Activated CD4-positive, alpha-beta T cell treated with anti-CD3 and anti-CD28 coated beads for 48 hours (primary cell): ENCODE measurements around the gene TIAM1.

Source experiments
- DNase-seq: peaks from one replicate; pipeline ENCODE4 v3.0.0-alpha.2; 2020

The TIAM1 gene, protein sequence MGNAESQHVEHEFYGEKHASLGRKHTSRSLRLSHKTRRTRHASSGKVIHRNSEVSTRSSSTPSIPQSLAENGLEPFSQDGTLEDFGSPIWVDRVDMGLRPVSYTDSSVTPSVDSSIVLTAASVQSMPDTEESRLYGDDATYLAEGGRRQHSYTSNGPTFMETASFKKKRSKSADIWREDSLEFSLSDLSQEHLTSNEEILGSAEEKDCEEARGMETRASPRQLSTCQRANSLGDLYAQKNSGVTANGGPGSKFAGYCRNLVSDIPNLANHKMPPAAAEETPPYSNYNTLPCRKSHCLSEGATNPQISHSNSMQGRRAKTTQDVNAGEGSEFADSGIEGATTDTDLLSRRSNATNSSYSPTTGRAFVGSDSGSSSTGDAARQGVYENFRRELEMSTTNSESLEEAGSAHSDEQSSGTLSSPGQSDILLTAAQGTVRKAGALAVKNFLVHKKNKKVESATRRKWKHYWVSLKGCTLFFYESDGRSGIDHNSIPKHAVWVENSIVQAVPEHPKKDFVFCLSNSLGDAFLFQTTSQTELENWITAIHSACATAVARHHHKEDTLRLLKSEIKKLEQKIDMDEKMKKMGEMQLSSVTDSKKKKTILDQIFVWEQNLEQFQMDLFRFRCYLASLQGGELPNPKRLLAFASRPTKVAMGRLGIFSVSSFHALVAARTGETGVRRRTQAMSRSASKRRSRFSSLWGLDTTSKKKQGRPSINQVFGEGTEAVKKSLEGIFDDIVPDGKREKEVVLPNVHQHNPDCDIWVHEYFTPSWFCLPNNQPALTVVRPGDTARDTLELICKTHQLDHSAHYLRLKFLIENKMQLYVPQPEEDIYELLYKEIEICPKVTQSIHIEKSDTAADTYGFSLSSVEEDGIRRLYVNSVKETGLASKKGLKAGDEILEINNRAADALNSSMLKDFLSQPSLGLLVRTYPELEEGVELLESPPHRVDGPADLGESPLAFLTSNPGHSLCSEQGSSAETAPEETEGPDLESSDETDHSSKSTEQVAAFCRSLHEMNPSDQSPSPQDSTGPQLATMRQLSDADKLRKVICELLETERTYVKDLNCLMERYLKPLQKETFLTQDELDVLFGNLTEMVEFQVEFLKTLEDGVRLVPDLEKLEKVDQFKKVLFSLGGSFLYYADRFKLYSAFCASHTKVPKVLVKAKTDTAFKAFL (N-terminal part only)

DNA sequence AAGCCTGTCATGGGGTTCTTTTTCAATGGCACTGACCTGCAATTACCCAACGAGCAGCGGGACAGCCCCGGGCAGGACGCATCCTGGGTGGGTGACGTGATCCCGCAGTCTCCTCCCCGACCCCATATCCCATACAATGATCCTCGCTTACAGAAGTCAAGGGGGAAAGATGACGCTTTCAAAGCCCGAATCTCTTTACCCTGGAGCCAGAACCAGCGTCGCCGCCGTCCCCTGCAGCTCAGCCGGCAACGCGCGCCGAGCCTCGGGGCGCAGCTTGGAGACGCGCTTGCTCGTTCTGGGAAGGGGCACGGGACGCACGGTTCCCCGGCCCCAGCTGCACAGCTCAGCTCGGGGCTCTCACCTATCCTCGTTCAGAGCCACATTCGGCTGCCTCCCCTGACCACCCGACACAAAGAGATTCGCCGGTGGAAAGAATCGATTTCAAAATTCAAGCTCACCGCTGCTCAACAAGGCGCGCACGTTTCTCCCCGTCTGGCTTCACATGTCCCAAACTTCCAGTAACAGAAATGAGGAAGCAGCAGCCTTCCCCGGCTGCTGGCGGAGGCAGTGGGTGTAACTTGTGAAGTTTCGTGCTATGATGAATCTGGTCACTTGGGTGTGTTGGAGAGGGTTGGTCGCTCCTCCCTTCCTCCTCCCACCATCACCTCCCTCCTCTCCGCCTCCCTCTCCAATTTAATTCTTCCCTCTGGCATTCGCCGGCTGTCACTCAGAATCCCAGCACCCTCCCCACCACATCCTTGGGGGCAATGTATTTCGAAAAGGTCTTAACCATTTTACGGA is at the start of gene TIAM1:
TIAM1 (minus strand) TSS at position 582 of the 801 bp plus-strand sequence. CDS start 77,289 bp downstream, outside the sequence.
- peak; percentile 58 for DNase-seq

DNA sequence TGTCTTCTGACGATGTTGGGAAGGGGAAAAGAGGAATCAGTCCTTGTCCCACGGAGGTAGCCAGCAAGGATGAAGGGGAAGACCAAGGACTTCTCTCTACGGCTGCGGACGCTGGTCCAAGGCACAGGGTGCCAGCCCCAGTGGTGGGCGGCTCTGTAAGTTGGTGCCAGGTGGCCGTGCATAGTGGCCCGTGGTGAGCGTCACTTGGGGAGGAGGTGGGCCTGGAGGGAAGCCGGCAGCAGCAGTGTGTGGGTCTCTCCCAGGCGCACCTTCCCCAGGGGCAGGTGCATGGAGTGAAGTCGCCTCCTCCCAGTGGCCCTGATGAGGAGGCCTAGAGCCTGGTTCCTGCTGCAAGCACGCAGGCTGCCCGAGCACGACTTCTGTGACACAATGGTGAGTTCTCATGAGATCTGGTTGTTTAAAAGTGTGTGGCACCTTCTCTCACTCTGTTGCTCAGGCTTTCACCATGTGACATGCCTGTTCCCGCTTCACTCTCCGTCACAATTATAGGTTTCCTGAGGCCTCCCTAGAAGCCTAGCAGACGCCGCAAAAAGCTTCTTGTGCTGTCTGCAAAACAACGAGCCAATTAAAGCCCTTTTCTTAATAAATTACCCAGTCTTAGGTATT is 43.6 kb upstream of the TIAM1 start:
- DNase-seq = no peak

DNA sequence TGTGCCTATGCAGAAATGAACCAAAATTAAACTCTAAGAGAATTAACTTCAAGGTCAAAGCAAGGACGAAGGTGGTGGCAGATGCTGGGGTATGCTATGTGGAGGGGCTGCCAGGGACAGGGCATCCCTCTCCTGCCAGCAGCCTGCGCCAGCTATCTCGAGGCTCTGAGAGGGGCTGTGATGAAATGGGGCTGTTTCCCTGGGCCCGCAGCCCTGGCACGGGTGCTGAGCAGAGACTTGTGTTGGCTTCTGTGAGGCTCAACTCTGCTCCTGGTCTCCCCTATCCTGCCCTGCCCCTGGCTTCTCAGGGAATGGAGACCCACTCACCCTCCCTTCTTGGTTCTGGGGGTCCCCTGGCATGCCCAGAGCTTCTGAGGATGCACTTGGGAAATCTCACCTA is 41.9 kb upstream of the TIAM1 start:
- no peak for DNase-seq

DNA sequence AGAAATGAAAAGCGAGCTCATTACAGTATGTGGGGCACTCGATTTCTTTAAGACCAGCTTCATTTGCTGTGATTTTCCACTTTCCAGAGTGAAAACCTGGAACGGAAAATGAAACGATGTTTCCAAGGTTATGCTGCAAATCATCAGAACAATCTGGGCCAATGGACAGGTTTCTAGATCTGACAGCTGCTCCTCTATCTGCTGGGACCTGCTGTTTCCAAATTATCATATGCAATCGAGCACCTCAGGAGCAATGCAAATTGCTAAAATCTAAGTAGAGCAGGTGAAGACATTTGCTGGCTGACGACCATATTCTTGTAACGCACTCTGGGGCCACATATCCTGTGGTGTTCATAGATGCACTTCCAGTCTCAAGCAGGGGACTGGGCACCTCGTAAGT is 39.7 kb upstream of the TIAM1 start:
- DNase-seq = no peak

DNA sequence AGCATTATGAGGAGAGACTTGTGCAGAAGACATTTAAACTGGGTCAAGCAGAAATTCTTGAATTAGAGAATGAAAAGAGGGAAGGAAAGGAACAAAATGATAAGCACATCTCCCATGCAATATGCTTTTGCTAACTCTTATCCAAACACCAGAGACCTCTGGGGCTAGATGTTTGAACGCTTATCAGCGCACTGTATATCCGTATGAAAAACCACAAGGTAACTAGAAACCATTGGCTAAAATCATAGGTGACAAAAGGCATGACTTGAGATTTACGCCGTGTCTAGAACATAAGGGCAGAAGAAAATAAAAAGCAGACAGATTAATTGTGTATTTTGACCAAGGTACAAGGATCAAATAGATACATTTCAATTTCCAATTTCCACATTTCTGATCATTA is 38.0 kb upstream of the TIAM1 start:
- DNase-seq = no peak

DNA sequence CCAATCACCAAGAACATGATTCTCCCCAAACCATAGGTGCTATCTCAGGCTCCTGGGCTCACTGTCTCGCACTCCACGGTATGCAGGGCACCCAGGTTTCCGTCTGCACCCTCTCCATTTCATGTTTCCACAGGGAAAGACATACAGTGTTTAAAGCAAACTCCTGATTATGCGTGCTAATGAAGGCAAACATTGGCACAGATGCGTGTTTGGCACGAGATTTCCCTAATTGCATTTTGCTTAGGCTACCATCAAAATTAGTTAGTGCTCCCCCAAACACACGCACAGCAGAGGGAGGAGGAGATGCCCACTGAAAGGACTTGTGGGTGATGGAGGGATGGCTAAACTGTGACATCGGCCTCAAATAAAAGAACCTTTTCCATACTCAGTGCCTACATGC is 32.2 kb upstream of the TIAM1 start:
- no peak for DNase-seq

DNA sequence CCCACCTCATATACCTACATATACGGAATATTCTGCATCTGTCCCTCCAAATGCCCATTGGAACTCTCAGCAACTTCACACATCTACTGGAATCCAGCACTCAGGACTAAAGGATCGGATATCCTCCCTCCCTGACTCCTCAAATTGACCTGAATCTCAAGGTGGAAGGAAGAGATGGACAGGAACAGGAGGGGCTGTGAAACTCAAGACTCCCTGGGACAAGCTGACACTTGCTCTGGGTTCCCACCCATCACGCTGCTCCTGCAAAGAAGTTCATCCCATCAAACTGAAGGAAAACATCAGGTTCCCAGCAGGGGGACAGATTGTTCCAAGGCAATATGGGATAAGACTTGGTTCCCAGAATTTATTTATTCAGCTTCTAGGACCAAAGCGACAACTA is 30.3 kb upstream of the TIAM1 start:
- DNase-seq = no peak

DNA sequence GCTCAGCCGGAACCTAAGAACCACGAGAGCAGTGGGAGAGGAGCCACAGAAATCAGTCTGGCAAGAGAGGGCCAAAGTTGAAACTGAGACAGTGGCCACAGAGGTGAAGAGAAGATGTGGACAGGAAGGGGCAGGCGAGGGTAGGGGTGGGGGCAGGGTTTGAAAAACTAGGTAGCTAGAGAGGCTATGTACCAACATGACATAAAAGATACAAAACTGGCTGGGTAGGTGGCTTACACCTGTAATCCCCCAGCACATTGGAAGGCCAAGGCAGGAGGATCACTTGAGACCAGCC is 28.4 kb upstream of the TIAM1 start:
- DNase-seq = no peak

DNA sequence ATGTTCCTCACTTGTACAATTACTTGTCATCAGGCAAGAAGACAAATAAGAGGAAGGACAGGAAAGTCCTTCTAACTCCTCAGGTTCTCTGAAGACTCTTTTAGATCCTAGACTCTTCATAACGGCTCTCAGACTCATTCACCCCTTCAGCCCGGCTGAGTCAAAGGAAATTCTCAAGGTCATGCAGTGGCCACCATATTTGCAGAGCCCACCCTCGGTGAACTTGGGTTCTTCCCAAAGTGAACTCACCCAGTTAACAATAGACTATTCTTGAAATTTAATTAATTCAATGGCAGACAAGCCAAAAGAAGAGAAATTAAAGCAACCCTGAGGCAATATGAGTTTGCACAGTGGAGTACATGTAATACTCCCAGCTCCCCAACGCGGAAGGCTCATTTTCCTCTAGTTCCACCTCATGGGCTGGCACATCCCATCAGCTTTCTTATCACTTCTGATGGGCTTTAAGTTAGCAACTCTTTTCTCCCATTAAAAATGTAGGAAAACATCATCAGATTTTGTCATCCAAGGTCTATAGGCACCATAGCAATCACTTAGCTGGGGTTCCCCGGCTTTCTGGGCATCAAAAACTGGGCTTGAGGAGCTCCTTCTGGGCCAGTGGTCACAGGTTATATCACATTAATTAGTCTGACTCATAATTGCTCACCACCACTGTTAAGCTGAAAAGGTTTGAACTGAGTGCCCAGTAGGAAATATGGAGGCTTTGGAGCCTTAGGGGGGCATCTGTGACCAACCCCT is 27.8 kb upstream of the TIAM1 start:
- no peak for DNase-seq

DNA sequence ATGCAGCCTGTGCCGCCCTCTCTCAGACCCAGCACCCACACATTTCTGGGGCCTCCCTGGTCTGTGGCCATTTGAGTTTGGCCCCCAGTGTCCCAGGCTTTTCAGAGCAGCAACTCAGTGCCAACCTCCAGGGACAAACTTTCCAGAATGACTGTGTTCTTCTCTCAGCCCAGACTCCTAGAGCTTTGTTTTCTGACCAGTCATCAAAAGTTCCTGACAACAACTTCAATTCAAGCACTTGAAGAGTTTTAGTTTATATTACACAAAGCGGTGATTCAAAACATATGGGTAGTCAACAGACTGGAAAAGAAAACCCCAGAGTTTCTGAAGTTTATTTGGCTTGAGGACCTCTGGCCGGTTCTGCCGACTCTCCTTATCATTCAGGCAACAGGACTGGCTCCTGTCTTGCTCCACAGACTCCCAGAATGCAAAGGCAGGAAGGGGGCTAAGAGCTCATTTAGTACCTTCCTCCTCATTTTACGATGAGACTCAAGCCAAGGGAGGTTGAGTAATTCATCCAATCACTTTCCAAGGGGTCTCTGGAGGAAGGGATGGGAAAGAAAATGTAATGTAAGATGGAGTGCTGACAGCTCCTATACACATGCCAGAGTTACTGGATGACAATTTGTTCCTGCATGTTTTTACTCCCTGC is 27.0 kb upstream of the TIAM1 start:
- DNase-seq = no peak

DNA sequence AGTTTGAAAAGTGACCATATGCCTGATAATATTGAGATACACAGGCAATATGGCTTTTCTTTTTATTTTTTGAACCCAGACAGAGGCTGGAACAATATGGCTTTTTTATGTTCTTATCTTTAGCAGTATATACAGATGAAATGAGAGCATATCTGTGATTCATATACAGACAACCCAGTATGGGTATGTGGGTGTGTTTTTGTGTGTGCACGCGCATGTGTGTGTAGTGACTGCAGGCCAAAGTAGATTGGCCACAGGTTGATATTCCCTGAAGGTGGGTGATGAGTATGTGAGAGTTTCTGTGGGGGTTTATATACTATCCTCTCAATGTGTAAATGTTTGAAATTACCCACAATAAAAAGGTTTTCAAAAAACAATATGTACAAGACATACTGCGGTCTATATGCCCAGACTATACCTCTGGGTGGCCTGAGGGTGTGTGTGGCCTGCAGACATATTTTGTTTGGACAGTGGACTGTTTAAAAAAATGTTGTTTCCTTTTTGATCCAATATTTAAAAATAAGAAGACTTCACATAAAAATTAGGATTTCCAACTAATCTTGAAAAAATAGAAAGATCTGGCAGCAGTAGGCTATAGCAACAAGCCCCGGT is 26.3 kb upstream of the TIAM1 start:
- no peak for DNase-seq

DNA sequence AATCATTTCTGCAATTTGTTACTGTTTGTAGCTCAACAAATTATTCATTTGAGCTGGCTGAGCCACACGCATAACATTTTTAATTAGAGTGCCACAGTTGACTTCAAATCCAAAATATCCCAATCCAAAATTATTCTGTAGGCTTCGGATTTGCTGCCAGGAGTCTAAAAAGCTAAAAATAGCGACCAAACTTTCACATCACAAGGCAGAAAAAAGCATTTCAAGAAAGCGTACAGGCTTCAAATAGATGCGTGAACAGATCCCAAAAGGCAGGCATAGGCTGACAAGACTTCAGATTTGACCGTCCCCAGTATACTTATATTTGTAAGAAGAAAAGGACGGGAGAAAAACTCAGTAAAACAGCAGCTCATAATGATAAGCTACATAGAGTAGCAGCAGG is 24.3 kb upstream of the TIAM1 start:
- DNase-seq = no peak

DNA sequence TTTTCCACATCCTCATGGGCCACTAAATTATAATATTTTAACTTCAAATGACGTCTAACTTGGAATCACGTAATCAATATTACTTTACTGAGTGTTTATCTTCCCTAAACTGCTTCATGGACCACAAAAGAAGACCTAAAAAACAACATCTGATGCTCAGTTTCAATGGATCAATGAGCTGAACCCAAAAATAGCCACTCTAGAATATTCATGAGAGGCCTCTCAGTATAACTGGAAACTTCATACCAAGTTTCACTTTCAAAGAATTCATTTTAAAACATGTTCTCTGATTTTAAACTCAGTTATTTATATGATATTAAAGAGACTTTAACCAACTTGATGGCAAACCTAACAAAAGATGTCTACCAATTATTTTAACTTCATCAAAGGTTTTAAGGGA is 23.7 kb upstream of the TIAM1 start:
- no peak for DNase-seq

DNA sequence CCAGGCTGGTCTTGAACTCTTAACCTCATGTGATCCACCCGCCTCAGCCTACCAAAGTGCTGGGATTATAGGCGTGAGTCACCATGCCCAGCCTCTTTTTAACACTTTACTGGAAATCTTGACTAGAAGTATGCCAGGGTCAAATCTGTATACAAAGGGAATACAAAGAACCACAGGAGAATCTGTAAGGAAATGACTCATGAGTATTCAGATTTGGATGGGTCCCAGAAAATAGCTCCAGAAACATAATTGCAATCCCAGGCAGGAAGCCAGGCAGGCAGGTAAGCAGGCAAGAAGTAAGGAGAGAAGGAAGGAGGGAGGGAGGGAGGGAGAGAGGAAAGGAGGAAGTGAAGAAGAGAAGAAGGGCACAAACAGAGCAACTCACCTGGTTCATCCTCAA is 22.8 kb upstream of the TIAM1 start:
- DNase-seq = no peak

DNA sequence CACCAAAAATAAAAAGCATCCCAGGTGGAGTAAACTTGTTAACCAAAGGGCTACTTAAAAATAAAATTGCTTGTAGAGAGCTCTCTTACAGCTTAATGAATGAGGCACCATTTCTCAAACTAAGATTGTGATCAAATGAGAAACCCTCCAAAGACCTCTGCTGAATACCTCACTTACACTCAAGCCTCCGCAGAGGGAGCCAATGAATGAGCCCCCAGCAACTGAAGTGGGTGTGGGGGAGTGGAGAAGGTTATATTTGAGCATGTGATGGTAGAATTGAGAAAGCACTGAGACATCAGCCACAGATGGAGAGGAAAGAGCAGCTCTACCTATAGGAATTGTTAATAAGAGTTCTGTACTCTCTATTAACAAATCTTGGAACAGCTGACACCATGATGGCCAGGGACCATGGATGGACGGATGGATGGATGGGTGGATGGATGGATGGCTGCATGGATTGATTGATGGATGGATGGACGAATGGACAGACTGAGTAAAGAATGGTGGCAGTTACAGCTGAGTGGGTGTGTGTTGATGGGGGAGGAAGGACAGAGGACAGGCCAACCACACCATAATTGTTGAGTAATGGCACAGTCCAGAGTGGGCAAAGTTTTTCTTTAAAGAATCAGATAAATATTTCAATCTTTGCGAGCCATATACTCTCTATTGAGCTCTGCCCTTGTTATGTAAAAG is 20.3 kb upstream of the TIAM1 start:
- peak; percentile 30 for DNase-seq

DNA sequence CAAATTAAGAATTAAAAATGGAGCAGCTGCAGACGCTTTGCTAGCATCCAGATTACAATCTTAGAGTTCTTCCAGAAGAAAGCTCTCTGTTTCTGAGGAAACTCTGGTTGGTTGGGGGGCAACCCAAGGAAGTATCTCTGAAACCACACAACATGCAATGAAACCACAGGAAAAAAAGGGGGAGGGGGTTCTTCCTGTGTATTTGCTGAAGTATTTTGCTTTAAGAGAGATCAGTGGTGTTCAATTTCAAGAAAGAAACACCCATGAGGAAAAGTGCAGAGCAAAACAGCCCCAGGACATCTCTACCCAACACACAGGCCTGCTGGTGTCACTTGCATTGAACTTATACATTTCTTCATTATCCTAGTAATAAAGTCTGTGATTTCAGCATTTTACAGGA is 19.7 kb upstream of the TIAM1 start:
- DNase-seq = no peak

DNA sequence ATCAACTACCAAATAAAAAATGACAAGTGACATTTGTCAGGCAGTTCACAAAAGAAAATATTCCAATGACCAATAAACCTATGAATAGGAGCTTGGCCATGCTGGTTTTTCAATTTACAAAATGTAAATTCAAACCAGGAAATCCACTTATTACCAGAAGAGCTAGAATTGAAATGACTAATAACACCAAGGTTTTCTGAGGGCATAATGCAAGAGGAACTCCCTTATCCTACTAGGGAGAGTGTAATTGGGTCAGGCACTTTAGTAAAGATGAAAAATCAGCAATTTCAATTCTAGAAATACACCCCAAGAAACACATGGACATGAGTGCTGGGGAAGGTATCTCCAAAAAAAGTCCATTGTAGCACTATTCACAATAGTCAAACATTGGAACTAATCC is 16.7 kb upstream of the TIAM1 start:
- no peak for DNase-seq

DNA sequence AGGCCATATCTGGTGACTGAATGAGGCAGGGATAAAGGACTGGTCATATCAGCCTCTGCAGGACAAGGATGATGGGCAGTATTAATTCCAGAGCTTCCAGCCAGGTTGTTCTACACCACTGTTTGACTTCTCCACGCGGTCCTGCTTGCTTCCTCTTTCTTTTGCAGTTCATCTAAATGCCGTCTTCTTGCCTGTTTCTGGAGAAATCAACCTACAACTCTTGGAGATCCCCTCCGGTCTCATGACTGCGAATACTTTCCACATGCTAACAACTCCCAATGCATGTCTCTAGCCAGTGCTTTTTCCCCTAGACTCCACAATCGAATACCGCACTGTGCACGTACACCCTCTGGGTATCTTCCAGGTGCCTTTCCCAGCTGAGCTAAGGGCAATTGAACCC is 14.1 kb upstream of the TIAM1 start:
- no peak for DNase-seq

DNA sequence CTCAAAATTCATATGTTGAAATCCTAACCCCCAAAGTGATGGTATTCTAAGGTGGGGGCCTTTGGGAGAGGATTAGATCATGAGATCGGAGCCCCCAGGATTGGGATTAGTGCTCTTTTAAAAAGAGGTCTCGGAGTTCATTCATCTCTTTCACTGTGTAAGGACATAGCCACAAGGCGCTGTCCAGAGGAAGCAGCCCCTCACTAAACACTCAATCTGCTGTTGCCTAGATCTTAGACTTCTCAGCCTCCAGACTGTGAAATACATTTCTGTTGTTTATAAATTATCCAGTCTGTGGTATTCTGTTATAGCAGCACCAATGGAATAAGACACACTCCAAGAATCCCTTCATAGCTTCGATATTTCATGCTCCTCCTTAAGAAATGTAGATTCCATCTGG is 12.4 kb upstream of the TIAM1 start:
- no peak for DNase-seq
